NCI-H2107 treated with DMSO at 0.1 percent for 48 hours (cell line): ENCODE data around the gene MOV10L1.
"Not testable (repeated sequence)": the region's sequence is repeated elsewhere in the genome, so short reads cannot be mapped to it uniquely, and the experiment has no call there.

ENCODE experiments used
- DNase-seq: peaks from one replicate; lab custom pipeline; 2025; ENCODE audit not compliant: unreplicated experiment; lab: John Stamatoyannopoulos, UW

Gene MOV10L1

GRCh38 chr22:50076646-50077535 is 12.9 kb upstream of the MOV10L1 start:
- DNase-seq: no peak

- no peak for DNase-seq
Measured at GRCh38 chr22:50078246-50078645, 11.6 kb upstream of the MOV10L1 start.

GRCh38 chr22:50078761-50079160 is 11.0 kb upstream of the MOV10L1 start:
- no peak for DNase-seq

GRCh38 chr22:50080077-50080465 is 9.7 kb upstream of the MOV10L1 start:
- no peak for DNase-seq

- DNase-seq: no peak
Measured at GRCh38 chr22:50081426-50082196, 8.2 kb upstream of the MOV10L1 start.

GRCh38 chr22:50082197-50082715 is 7.5 kb upstream of the MOV10L1 start:
- no peak for DNase-seq

- no peak for DNase-seq
Measured at GRCh38 chr22:50082961-50083461, 6.8 kb upstream of the MOV10L1 start.

- no peak for DNase-seq
Measured at GRCh38 chr22:50083462-50084079, 6.2 kb upstream of the MOV10L1 start.

GRCh38 chr22:50084080-50084477 is 5.7 kb upstream of the MOV10L1 start:
- no peak for DNase-seq

GRCh38 chr22:50084614-50085021 is 5.2 kb upstream of the MOV10L1 start:
- no peak for DNase-seq

GRCh38 chr22:50085211-50085972 is 4.4 kb upstream of the MOV10L1 start, which contains the start of gene MLC1:
MLC1 (minus strand) TSS chr22:50085426; CDS start chr22:50084902, 524 bp downstream.
- DNase-seq: no peak

GRCh38 chr22:50086526-50086925 is 3.3 kb upstream of the MOV10L1 start:
- no peak for DNase-seq

GRCh38 chr22:50086975-50087374 is 2.8 kb upstream of the MOV10L1 start:
- not testable (repeated sequence) for DNase-seq

GRCh38 chr22:50087646-50088045 is 2.2 kb upstream of the MOV10L1 start:
- DNase-seq: no peak

- no peak for DNase-seq
Measured at GRCh38 chr22:50088096-50088495, 1.7 kb upstream of the MOV10L1 start.

- DNase-seq: no peak
Measured at GRCh38 chr22:50089231-50089630, 575 bp upstream of the MOV10L1 start.

- no peak for DNase-seq
Measured at GRCh38 chr22:50090412-50090714, 557 bp downstream of the MOV10L1 start.

GRCh38 chr22:50091092-50091768 is 1.4 kb downstream of the MOV10L1 start:
- DNase-seq: no peak

GRCh38 chr22:50092342-50092741 is 2.5 kb downstream of the MOV10L1 start:
- DNase-seq: no peak

GRCh38 chr22:50098052-50098451 is 8.2 kb downstream of the MOV10L1 start:
- no peak for DNase-seq
